Measurements from ENCODE around the gene COL5A2. TPM values are rescaled to one million over a fixed set of nuclear protein-coding genes. Genes with fewer than 3 reads are reported as not detected.

The COL5A2 gene
- 56.0 to 97.1 TPM (median 87.3 TPM) in 5 replicates for total RNA-seq (2022; extraction: Qiagen RNA extraction; ENCODE audit: low read depth)

DNA sequence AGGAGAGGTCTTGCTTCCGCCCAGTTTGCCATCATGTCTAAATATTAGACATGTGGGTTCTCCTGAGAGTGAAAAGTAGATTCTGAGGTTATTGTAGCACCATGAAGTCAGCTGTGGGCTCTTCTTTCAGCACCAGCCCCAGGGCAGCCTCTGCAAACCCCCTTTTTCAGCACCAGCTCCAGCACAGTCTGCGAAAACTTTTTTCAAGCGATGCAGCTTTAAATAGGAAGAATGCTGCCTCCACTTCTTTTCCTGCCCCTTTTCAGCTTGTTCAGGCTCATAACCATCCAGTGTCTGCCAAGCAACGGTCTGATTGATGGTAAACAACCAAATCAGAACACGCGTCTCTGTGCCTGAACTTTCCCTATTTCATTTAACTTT lies at the start of gene COL5A2:
Gene COL5A2 (minus strand): TSS at position 192 of the 381 bp plus-strand sequence. CDS start 157 bp downstream, at position 35.

Other genes starting within 250 kb of the COL5A2 start
- gene COL3A1, start 205.4 kb downstream of the COL5A2 start, total RNA-seq (2022; extraction: Qiagen RNA extraction; ENCODE audit: low read depth), result 0.22 to 0.26 TPM (median 0.25 TPM) in 5 replicates

All from A549 treated with DMSO at 1 μM for 4 hours (cell line).